HG03521 (cell line): ENCODE data around the gene FBXO8.
A peak's percentile ranks its signal among the peaks of the same experiment; 100 is the strongest.

ENCODE experiments used
- ATAC-seq: cut with Tn5 transposase; IDR thresholded peaks from one replicate; pipeline ENCODE4 v1.9.1; 2021; ENCODE audit warnings: mild to moderate bottlenecking, moderate library complexity; ENCODE audit not compliant: unreplicated experiment

Gene FBXO8

GRCh38 chr4:174252412-174252811 is 31.1 kb downstream of the FBXO8 start:
- ATAC-seq = no peak

GRCh38 chr4:174248407-174248806 is 35.1 kb downstream of the FBXO8 start:
- ATAC-seq = no peak

DNA sequence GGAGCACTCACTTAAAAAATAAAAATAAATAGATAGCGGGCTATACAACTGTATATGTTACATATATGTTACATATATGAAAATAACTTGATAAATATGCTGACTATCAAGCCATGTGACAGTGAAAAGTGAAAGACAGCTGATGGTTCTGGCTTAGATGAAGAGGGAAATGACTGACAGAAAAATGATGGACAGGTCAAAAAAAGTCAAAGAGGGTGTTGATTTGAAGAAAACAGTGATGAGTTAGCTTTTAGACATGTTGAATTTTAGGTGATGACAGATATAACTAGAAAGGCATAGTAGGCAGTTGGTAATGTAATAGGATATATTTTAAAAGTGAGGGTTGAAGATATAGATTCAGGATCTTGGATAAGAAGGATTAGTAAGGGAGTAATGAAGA is 37.8 kb downstream of the FBXO8 start:
- no peak for ATAC-seq

DNA sequence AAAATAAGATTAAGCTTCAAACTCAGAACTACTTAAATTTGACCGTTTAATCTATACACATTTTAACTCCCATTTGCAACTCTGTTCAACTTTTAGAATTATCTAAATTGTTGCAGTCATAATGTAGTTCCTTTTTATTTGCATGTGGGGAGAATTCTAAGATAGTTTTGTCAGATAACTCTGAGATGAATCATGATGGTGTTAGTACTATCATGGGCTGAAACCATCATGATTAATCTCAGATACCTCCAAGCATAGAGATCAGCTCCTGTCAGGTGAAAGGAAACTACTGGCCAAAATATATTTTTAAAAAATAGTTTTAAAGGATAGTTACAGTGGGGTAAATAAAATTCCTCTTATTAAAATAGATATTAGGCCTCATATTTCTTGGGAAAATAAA is 39.0 kb downstream of the FBXO8 start:
- no peak for ATAC-seq

- ATAC-seq = no peak
These were observed 42.3 kb downstream of the FBXO8 start for GRCh38 chr4:174241162-174241561.

- ATAC-seq = no peak
These were observed 47.1 kb downstream of the FBXO8 start for GRCh38 chr4:174236359-174236758.

- no peak for ATAC-seq
These were observed 52.8 kb downstream of the FBXO8 start for GRCh38 chr4:174230680-174231079.

DNA sequence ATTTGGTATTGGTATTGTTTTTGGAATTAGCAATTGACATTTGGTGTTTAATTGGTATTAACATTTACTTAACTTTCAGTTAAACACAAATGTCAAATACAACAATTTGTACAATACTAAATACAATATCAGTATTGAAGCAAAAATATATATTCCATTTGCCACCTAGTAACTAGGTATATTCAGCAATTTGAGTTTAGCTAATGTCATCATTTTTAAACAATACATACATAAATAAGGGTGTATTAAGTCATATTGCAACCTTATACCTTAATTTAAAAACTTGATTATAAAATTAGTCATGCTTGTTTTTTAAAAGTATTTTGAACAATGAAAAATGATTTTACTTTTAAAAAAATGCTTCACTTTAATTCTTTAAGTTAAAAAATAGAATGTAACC is 53.3 kb downstream of the FBXO8 start:
- ATAC-seq = no peak

DNA sequence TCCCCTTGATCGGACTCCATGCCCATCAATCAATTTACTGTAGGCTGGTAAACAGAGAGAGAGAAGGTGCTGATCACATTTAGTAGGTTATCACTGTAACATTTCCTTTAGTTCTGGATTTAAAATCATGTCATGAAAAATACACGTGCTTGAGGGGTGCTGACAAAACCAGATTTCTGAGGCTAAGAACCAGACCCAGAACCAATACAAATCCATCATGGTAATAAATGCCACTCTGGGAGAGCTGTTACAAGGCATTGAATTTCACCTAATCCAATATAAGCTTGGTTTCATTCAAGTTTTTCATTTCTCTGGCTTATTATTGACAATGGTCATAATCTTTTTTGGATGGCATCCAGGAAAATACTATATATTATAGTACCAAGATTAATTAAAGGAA is 54.5 kb downstream of the FBXO8 start:
- no peak for ATAC-seq

DNA sequence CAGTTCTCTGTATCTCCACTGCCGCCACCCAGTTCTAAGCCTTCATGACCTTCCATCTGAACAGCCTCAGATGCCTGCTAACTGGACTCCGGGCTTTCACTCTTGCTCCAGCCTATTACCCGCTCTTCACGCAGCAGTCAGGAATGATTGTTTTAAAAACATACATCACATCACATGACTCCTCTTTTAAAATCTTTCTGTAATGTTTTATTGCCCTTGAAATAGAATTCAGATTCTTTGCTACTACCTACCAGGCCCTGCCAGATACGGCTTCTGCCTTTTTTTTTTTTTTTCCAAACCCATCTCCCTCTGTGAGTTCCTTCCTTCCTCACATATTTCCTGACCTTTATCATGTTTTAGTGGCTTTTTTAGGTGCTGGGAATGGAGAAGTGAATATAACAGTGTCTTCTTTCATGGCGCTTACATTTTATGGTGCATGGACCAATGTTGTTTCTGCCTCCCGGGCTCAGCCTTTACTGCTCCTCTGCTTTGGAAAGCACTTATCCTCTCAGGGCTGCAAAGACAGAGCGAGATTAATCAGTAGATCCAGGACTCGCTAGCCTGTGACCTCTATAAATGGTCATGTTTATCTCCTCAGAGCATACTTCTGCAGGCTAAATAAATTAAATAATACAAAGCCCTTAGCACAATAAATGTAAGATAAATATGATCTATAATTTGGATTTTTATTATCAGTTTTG is 58.0 kb downstream of the FBXO8 start:
- ATAC-seq = no peak

DNA sequence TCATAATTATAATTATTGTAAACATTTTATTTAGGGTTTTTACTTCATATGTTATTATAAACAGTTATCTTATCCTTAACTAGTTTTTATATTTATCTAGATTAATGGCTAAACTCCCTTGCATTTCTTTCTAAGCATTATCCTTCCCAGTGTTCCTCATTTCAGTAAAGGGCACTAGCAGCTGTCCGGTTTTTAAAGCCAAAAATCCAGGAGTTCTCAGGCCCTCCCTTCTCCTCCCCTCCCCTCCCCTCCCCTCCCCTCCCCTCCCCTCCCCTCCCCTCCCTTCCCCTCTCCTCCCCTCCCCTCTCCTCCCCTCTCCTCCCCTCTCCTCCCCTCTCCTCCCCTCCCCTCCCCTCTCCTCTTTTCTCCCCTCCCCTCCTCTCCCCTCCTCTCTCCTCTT is 58.9 kb downstream of the FBXO8 start:
- ATAC-seq = no peak

DNA sequence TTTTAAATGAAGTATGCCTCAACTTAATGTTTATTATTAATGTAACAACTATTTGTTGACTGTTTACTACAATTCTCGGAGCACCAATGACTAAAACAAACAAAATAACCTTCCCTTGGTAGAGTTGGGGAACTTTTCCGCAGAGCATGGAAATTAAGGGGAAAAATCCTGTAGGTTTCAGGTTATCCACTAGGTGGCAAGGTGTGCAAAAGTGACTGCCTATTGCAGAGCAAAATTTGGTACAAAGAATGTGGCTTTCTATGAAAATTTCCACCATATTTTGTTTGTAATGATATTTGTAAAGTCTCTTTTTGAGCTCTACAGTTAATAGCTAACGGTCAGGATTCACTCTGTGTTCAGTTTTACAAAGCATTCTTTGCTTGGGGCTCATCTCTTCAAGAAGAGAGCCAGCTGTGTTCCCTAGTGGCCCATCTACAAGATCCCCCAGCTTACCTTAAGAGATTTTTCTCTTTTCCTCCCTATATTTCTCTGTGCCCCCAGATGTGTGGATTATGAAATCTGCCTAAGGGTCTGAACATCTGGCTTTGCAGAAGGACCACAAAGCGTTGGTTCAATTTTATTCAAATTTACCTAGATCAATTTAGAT is 61.1 kb downstream of the FBXO8 start:
- ATAC-seq = peak; percentile 45

- ATAC-seq = no peak
These were observed 65.2 kb downstream of the FBXO8 start for GRCh38 chr4:174218127-174218790.

- ATAC-seq = no peak
These were observed 66.0 kb downstream of the FBXO8 start for GRCh38 chr4:174217273-174218126.

GRCh38 chr4:174216799-174217272 is 66.6 kb downstream of the FBXO8 start:
- ATAC-seq = no peak

DNA sequence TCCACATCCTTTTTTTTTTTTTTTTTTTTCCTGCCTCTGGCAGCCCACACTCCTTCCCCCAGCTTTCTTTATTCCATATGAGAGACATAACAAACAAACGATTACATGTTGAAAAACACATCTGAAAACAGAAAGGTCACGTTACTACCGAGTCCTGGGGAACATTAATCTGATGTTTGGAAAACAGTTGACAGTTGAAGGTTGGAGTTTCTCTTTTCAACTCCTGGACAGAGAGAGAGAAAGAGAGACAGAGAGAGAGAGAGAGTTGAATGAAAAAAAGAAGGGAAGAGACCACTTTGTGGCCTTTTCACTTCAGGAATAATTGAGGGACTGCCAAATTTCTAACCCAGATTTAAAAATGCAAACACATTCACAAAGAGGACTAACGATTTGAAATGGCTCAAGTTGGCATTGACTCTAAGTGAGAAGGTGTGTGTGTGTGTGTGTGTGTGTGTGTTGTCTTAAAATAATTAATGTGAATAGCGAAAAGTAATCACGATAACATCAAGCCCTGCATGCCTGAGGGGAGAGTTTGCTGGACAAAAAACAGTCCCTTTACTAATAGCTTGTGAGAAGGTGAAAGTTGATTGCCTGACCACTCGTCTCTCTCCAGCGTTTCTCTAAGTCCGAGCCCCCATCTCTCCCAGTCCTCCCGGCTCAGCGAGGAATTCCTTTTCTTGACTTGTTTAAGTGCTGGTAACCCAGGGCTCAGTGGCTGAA is 67.3 kb downstream of the FBXO8 start:
- ATAC-seq = no peak

DNA sequence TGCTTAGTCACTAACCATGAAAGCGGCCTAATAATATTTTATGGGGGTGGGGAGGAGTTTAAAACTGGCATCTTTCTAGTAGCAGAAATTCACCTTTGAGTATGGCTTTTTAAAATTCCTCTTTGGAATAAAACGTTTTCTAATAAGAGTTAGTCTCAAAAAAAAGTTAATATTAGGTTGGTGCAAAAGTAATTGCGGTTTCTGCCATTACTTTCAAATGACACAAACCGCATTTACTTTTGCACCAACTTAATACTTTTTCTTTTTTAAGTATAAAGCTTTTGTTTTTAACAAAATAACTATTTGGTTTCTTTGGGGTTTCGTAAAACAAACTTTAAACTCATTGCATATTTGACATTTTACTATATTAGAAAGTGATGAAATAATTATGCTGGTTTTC is 68.4 kb downstream of the FBXO8 start:
- no peak for ATAC-seq

DNA sequence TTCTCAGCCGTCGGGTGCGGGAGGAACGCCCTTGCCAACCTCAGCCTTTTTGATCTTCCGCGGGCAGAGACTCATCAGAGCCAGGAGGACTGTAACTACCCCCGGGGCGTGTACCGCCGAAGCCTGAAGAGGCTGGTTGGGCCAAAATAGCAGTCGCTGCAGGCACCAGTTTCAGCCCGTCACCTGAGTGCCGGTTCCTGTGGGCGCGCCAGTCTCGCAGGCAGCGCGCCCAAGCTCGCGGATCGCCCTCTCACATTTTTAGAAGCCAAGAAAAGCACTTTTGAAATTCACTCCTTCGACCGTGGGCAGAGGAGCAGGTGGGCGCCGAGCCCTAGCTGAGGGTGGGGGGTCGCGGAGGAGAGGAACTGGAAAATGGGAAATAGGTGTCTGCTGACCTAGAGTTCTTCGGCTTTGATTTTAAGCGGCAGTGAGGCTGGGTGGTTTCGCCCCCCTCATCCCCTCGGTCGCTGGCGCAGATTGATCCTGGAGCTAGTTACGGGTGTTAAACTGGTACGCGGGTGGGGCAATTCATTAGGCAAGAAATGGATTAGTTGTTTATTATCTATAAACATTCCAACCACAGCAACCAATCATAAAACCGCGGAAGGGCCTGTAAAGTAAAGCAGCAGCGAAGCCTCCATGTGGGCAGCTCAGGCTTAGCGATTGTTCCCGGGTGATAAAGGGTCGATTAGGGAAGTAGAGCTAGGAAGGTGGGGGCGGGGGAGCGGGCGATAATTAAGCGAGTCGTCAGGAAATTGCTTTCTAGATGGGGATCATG is 69.2 kb downstream of the FBXO8 start:
- no peak for ATAC-seq

DNA sequence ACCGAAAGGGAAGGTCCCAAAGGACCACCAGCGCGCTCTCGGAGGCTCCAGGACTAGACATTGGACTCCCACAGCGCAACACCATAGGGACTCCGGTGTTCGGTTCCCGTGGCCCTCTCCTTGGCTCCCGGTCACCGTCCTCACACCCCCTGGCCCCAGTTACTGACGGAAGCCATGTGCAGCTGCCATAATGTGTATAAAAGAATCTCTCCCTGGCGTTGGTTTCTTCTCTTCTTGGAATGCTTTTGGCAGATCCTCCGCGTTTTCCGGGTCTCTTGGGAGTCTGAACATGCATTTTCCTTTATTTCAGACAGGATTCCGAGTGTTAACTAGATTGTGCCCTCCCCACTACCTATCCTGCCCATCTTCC is 69.8 kb downstream of the FBXO8 start:
- no peak for ATAC-seq

GRCh38 chr4:174212061-174212460 is 71.4 kb downstream of the FBXO8 start:
- no peak for ATAC-seq
